NCI-H1048 (cell line): Measurements from ENCODE around the gene KCNH6.

Experiments used
- DNase-seq: peaks from one replicate; lab custom pipeline; 2025; lab: John Stamatoyannopoulos, UW

KCNH6 gene

GRCh38 chr17:63511331-63511730 is 11.8 kb upstream of the KCNH6 start:
- DNase-seq, result no peak

- no peak for DNase-seq
Measured at GRCh38 chr17:63512388-63512787, 10.8 kb upstream of the KCNH6 start.

- DNase-seq, result no peak
Measured at GRCh38 chr17:63512896-63513644, 10.1 kb upstream of the KCNH6 start.

GRCh38 chr17:63514477-63514876 is 8.7 kb upstream of the KCNH6 start:
- DNase-seq, result no peak

- no peak for DNase-seq
Measured at GRCh38 chr17:63514974-63515373, 8.2 kb upstream of the KCNH6 start.

- no peak for DNase-seq
Measured at GRCh38 chr17:63515426-63515825, 7.7 kb upstream of the KCNH6 start.

GRCh38 chr17:63516910-63517824 is 6.0 kb upstream of the KCNH6 start:
- DNase-seq, result no peak

- no peak for DNase-seq
Measured at GRCh38 chr17:63517825-63518534, 5.2 kb upstream of the KCNH6 start.

GRCh38 chr17:63519116-63519881 is 3.9 kb upstream of the KCNH6 start:
- DNase-seq, result no peak

GRCh38 chr17:63519972-63520882 is 2.9 kb upstream of the KCNH6 start:
- DNase-seq, result no peak

GRCh38 chr17:63524051-63524450 is 893 bp downstream of the KCNH6 start:
- DNase-seq, result no peak

GRCh38 chr17:63525190-63525946 is 2.2 kb downstream of the KCNH6 start:
- no peak for DNase-seq

GRCh38 chr17:63526861-63527260 is 3.7 kb downstream of the KCNH6 start:
- DNase-seq, result no peak

- no peak for DNase-seq
Measured at GRCh38 chr17:63528183-63528582, 5.0 kb downstream of the KCNH6 start.

- no peak for DNase-seq
Measured at GRCh38 chr17:63529711-63530556, 6.8 kb downstream of the KCNH6 start.

GRCh38 chr17:63530557-63531021 is 7.4 kb downstream of the KCNH6 start:
- no peak for DNase-seq

- no peak for DNase-seq
Measured at GRCh38 chr17:63531022-63531965, 8.1 kb downstream of the KCNH6 start.
